ENCODE results near the gene NUTF2.

DNA sequence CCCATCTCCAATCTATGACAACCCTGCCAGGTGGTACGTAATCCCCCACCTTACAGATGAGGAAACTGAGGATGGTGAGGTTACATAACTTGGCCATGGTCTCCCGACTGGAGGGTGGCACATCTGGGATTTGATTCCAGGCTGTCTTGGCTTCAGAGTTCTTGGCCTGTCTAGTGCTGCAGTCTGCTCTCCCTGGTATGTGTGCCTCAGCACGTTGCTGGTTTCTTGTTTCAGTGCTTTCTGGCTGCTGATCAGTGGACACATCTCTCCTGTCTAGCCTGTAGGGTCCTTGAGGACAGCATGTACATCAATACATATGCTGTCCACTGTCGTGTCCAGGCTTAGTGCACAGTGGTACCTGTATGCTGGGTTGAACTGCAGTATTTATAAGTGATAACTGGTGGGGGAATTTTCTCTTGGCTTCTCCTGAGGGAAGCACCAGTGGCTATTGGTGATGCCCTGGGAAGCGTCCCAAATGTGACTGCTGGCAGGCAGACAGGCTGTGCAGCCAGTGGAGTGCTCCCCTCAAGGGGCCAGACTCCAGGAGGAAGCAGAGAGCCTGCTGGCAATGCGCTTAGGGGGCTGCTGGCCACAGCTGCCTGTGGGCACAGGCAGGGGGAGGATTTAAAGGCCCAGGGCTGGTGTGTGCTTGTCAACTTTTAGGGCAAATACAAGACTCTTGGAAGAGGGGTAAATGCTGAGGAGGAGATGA is 70.6 kb downstream of the NUTF2 start:
- TF ChIP-seq CTCF (IDR thresholded peaks at IDR 0.05) (no peak), POLR2A (IDR thresholded peaks at IDR 0.05) (no peak)

Data from lower leg skin (tissue), 3 donors.